Activated B cell treated with CpG ODN at 0.5 μM for 24 hours (primary cell): Measurements from ENCODE around the gene JAK1. TPM values are rescaled to one million over a fixed set of nuclear protein-coding genes. Genes with fewer than 3 reads are reported as not detected.

Experiments used
- ATAC-seq: fragments of 200-7000 bp; cut with Tn5 transposase; one replicate; pipeline ENCODE4 v1.10.0; 2021; ENCODE audit warnings: low read depth, mild to moderate bottlenecking, moderate library complexity
- CTCF ChIA-PET: fragments of 350-600 bp; sonication (Branson Sonifier 250); formaldehyde crosslinking; loops from one replicate; lab custom pipeline; 2021; ENCODE audit warnings: antibody characterized with exemption; lab: Charles Lee
- POLR2A ChIA-PET: fragments of 350-600 bp; sonication (Branson Sonifier 250); formaldehyde crosslinking; loops from one replicate; lab custom pipeline; 2021; ENCODE audit warnings: antibody characterized with exemption; lab: Charles Lee
- DNase-seq: peaks from one replicate; pipeline ENCODE4 v3.0.0; 2022
- H3K27ac Mint-ChIP-seq: one replicate; pipeline ENCODE4 v1.8.0; 2020; ENCODE audit warnings: mixed read lengths
- H3K27me3 Mint-ChIP-seq: one replicate; pipeline ENCODE4 v1.8.0; 2021; ENCODE audit warnings: mixed read lengths
- H3K36me3 Mint-ChIP-seq: one replicate; pipeline ENCODE4 v1.8.0; 2021; ENCODE audit warnings: low read depth, mixed read lengths
- H3K4me1 Mint-ChIP-seq: one replicate; pipeline ENCODE4 v1.8.0; 2021; ENCODE audit warnings: mixed read lengths
- H3K4me3 Mint-ChIP-seq: one replicate; pipeline ENCODE4 v1.8.0; 2020; ENCODE audit warnings: mild to moderate bottlenecking, mixed read lengths
- H3K9me3 Mint-ChIP-seq: one replicate; pipeline ENCODE4 v1.8.0; 2020; ENCODE audit warnings: mixed read lengths
- intact Hi-C: fragments of 100-400 bp; cut with micrococcal nuclease; formaldehyde crosslinking; loops from one replicate; pipeline ENCODE4 v1.15.1; 2024
- total RNA-seq: library from RNA; stranded (reverse); gene quantifications from 2 replicates; pipeline ENCODE4 v1.2.3, GENCODE V29; 2022
- TF ChIP-seq, protein P1 (sequence below): fragments of 200-600 bp; IDR thresholded peaks from one replicate; pipeline ENCODE4 v1.8.0; 2022; ENCODE audit warnings: antibody characterized with exemption, mild to moderate bottlenecking

JAK1 gene
- total RNA-seq, 1 donor from 2014 or later: 215 TPM

DNA sequence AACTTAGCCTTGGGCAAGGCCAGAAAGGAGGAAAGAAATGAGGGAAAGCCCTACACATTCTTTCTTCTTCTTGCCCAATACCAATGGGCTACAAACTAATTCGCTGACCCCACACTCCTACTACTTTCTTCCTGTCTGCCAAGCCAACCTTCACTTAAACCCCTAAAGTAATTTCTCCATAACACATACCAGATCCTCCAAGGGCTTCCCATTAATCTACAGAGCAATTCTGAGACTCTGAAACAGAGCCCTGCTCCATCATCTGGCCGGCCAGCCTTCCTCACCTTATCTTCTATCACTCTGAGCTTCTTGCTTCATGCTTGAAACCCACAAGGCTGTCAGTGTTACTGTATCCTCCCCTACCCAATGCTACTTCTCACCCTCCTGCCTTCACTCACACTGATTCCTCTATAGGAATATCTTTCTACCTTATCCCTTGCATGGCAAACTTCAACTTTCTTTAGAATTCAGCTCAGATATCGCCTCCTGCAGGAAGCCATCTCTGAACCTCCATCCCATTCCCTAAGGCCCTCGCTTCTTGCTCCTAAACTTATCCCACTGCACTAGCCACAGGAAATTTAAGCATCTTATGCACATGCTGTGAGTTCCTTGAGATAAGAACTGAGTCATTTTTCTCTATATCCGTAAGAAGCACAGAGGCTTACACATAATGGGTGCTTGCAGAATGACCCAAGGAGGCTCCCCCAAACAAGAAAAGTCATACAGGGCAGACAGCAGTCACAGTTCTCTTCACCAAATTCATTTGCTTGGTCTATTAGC, 81.9 kb downstream of the JAK1 start:
- ChIA-PET POLR2A (no interaction called here), CTCF (interaction anchor here (0.8 kb wide), 1 partner anchor 191 kb away, joined by 3 read pairs; no protein-coding TSS in a partner anchor)
- intact Hi-C loops: loop anchor here (5.0 kb wide), 1 partner anchor 158 kb away; no protein-coding TSS in a partner anchor
- Mint-ChIP-seq H3K36me3 (peaks cover 52% of the 10 kb centered on the region), H3K9me3 (no peaks in the 10 kb centered on the region), H3K4me3 (no peak overlapping the region), H3K27ac (peak overlapping the region; percentile 21), H3K4me1 (peaks cover 59% of the 10 kb centered on the region), H3K27me3 (no peaks in the 10 kb centered on the region)
- TF ChIP-seq, protein P1, sequence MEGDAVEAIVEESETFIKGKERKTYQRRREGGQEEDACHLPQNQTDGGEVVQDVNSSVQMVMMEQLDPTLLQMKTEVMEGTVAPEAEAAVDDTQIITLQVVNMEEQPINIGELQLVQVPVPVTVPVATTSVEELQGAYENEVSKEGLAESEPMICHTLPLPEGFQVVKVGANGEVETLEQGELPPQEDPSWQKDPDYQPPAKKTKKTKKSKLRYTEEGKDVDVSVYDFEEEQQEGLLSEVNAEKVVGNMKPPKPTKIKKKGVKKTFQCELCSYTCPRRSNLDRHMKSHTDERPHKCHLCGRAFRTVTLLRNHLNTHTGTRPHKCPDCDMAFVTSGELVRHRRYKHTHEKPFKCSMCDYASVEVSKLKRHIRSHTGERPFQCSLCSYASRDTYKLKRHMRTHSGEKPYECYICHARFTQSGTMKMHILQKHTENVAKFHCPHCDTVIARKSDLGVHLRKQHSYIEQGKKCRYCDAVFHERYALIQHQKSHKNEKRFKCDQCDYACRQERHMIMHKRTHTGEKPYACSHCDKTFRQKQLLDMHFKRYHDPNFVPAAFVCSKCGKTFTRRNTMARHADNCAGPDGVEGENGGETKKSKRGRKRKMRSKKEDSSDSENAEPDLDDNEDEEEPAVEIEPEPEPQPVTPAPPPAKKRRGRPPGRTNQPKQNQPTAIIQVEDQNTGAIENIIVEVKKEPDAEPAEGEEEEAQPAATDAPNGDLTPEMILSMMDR: no peak
- DNase-seq: no peak
- ATAC-seq: no peak

GRCh38 chr1:64882574-64883255, 83.6 kb downstream of the JAK1 start:
- no peak overlapping the region for H3K4me3 Mint-ChIP-seq
- no peaks in the 10 kb centered on the region for H3K27me3 Mint-ChIP-seq
- DNase-seq (no peak), ATAC-seq (peak; percentile 34)
- H3K36me3 Mint-ChIP-seq: peaks cover 68% of the 10 kb centered on the region
- intact Hi-C loops: loop anchor here (2.0 to 5.0 kb wide), 2 partner anchors 18 to 160 kb away; no protein-coding TSS in a partner anchor
- peak overlapping the region; percentile 72 for H3K27ac Mint-ChIP-seq
- no peaks in the 10 kb centered on the region for H3K9me3 Mint-ChIP-seq
- H3K4me1 Mint-ChIP-seq: peaks cover 42% of the 10 kb centered on the region
- CTCF ChIA-PET: no interaction called here
- POLR2A ChIA-PET: interaction anchor here (1.0 kb wide), 1 partner anchor 120 kb away, joined by 3 read pairs; no protein-coding TSS in a partner anchor
- TF ChIP-seq, protein P1: no peak

DNA sequence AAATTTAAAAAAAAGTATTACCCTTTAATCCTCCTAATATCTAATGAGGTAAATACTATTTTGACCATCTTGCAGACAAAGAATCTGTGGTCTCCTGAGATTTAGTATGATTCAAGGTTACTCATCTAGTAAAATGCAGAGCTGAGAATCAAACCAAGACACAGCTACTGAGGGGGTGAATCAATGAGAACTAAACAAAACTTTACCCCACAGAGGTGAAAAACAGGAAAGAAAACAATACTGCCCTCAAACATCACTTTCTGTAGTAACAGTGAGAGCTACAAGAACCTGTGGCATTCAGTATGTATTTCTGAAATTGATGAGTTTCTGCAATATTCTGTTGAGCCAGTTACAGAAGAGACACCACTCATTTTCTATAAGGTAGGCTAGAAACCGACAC, 85.1 kb downstream of the JAK1 start:
- H3K27me3 Mint-ChIP-seq: no peaks in the 10 kb centered on the region
- ChIA-PET CTCF (interaction anchor here (0.9 kb wide), 1 partner anchor 47 kb away, joined by 3 read pairs; no protein-coding TSS in a partner anchor), POLR2A (interaction anchor here (0.5 to 0.6 kb wide), 2 partner anchors 48 to 124 kb away, joined by 4 to 5 read pairs; no protein-coding TSS in a partner anchor)
- H3K27ac Mint-ChIP-seq: peak overlapping the region; percentile 25
- peaks cover 82% of the 10 kb centered on the region for H3K36me3 Mint-ChIP-seq
- intact Hi-C loops: loop anchor here (5.0 kb wide), 1 partner anchor 161 kb away; no protein-coding TSS in a partner anchor
- H3K9me3 Mint-ChIP-seq: no peaks in the 10 kb centered on the region
- H3K4me3 Mint-ChIP-seq: no peak overlapping the region
- TF ChIP-seq, protein P1: no peak
- DNase-seq (no peak), ATAC-seq (no peak)
- peaks cover 30% of the 10 kb centered on the region for H3K4me1 Mint-ChIP-seq

GRCh38 chr1:64880449-64880848, 85.9 kb downstream of the JAK1 start:
- DNase-seq (no peak), ATAC-seq (no peak)
- no peaks in the 10 kb centered on the region for H3K27me3 Mint-ChIP-seq
- H3K36me3 Mint-ChIP-seq: peaks cover 86% of the 10 kb centered on the region
- TF ChIP-seq, protein P1: no peak
- ChIA-PET CTCF (no interaction called here), POLR2A (no interaction called here)
- H3K4me3 Mint-ChIP-seq: no peak overlapping the region
- H3K9me3 Mint-ChIP-seq: no peaks in the 10 kb centered on the region
- intact Hi-C loops: loop anchor here (5.0 kb wide), 1 partner anchor 162 kb away; no protein-coding TSS in a partner anchor
- H3K27ac Mint-ChIP-seq: no peak overlapping the region
- peaks cover 29% of the 10 kb centered on the region for H3K4me1 Mint-ChIP-seq
